Measurements from ENCODE around the gene WDFY4.

Gene WDFY4

DNA sequence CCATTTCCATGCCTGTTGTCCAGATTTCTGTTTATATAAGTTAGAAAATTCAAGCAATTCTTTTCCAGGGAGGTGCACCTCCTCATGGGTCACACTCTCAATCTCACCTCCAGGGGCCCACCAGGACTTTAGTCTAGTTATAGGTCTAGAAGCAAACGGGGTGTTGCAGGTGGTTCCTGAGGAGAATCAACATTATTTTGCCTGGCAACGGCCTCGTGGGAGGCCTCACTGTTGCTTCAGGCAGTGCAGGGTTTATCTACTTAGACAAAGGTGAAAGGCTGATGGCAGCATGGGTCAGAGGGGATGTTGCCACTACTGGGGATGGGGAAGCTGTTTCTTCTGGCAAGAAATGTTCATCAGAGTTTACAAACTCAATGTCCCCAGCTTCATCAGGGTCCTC is 311.7 kb downstream of the WDFY4 start:
- no peak for TF ChIP-seq ZFX (IDR thresholded peaks at IDR 0.05)
- TF ChIP-seq, protein P1, sequence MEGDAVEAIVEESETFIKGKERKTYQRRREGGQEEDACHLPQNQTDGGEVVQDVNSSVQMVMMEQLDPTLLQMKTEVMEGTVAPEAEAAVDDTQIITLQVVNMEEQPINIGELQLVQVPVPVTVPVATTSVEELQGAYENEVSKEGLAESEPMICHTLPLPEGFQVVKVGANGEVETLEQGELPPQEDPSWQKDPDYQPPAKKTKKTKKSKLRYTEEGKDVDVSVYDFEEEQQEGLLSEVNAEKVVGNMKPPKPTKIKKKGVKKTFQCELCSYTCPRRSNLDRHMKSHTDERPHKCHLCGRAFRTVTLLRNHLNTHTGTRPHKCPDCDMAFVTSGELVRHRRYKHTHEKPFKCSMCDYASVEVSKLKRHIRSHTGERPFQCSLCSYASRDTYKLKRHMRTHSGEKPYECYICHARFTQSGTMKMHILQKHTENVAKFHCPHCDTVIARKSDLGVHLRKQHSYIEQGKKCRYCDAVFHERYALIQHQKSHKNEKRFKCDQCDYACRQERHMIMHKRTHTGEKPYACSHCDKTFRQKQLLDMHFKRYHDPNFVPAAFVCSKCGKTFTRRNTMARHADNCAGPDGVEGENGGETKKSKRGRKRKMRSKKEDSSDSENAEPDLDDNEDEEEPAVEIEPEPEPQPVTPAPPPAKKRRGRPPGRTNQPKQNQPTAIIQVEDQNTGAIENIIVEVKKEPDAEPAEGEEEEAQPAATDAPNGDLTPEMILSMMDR (conservative IDR thresholded peaks at IDR 0.05), result no peak

DNA sequence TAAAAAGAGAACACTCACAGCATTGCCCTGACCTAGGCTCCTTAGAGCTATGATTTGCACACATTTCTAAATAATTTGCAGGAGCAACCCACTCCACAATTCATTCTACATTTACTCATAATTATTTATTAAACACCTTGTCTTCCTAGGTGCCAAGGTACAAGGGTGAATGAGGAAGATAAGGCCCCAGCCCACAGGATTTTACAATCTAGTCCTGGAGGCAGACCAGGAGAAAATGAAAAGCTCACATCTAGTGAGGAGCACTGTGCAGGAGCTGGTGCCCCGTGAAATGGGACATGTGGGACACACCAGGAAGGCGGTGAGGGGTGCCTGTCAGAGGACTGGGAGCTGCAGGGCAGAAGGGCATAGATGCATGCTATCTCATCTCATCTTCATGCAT is 314.7 kb downstream of the WDFY4 start:
- TF ChIP-seq ZFX (IDR thresholded peaks at IDR 0.05), result no peak
- TF ChIP-seq, protein P1 (conservative IDR thresholded peaks at IDR 0.05), result no peak

More for the DNA sequence above, 311.7 kb downstream of the WDFY4 start:
- no peak overlapping the region for H3K27ac ChIP-seq

DNA sequence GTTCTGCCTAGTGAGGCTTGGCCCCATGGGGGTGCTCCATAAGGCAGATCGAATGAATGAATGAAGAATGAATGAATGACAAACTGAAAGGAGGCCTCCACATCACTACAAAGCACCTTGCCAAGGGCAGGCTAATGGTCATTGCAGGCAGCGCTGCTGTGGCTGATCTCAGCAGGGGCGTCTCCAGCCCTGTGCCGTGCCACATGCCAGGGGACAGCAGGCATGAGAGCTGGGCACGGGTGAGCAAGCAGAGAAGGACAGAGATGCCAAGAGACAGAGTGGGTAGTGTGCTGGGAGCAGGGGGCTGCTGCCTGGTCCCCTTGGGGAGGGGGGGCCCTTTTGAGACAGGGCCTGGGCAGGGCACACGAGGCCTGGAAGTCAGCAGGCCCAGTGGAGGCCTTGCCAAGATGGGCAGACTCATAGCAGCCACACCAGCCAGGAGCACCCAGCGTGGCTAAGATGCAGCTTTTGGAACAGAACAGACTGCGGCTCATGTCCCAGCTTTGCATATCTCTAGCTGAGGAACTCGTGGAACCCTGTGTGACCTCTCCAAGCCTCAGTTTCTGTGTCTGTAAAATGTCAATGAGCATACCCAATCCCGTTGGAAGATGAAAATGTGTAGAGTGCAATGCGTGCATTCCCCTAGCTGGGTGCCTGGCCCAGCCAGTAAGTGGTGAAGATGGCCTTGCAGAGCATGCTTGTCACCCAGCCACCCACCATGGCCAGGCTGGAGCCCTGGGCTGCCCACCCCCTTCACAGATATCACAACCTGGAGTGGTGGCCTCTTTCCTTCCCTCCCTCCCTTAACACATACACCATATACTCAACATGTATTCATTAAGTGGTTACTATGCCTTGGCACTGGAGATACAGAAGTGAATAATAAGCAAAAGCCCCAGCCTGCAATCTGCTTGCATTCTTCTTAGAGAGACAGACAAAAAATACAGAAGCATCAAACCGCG is 316.0 kb downstream of the WDFY4 start:
- TF ChIP-seq ZFX (IDR thresholded peaks at IDR 0.05), result no peak
- TF ChIP-seq, protein P1 (conservative IDR thresholded peaks at IDR 0.05), result no peak
- H3K27ac ChIP-seq, result no peak overlapping the region

More for the DNA sequence above, 314.7 kb downstream of the WDFY4 start:
- no peak overlapping the region for H3K27ac ChIP-seq

DNA sequence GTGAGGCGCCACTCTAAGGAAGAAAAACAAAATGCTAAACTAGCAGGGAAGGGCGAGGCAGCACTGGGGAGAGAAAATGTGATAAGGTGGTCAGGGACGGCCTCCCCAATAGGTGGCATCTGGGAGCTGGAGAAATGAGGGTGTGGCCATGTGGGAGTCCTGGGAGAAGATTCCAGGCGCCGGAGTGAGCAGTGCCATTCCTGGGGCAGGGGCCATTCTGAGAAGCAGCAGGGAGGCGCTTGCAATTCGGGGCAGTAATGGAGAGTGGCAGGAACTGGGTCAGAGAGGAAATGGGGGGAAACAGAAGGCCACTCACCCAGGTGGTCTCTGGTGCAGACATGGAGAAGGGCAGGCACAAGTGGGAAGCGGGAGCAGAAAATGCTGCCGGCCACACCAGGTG is 316.7 kb downstream of the WDFY4 start:
- H3K27ac ChIP-seq, result no peak overlapping the region
- TF ChIP-seq, protein P1 (conservative IDR thresholded peaks at IDR 0.05), result no peak; the same call in 1 of the 2 replicates
- TF ChIP-seq ZFX (IDR thresholded peaks at IDR 0.05), result no peak

DNA sequence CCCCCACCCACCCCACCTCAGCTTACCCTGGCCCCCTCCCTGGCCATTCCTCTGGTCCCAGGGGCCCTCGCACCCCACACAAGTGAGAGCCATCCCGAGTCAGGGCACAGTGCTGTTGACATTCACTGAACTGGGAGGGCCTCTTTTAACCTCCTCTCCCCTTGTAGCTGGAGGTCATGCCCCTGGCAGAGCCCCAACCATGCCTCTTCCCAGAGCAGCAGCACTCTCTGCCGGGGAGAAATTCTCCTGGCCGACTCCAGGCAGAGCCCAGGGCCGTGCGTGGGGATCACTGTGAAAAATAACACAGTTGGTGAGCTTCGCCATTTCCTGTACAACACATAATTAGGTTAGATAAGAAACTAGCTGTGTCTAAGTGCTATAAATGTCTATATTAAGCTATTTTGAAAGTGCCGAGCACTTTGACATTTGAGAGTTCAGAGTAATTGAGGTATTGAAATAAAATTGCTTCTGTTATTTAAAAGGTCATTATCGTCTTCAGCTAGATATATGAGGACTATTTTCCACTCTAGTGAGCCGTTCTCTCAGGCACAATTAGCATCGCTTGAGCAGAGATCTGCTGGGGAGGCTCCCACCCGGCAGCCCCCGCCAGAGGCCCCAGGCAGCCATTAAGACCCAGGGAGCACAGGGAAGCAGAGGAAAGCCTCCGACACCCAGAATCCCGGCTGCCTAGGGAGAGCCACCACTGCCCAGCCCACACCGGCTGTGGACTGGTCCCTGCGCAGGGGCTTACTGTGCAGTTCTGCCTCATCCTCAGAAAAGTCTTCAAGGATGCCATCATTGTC is 317.4 kb downstream of the WDFY4 start:
- no peak overlapping the region for H3K27ac ChIP-seq
- no peak for TF ChIP-seq ZFX (IDR thresholded peaks at IDR 0.05)
- TF ChIP-seq, protein P1 (conservative IDR thresholded peaks at IDR 0.05), result no peak

DNA sequence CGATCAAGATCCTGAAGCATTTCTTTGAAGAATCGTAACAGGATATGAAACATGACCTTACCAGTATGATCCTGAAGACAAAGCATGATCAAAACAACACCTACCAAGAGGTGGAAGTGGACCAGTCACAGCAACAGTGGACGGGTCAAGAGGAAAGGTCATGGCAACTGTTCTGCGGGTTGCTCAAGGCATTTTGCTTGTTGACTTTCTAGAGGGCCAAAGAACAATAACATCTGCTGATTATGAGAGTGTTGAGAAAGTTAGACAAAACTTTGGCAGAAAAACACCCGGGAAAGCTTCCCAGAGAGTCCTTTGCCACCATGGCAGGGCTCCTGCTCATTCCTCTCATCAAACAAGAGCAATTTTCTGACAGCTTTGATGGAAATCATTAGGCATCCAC is 320.6 kb downstream of the WDFY4 start:
- TF ChIP-seq, protein P1 (conservative IDR thresholded peaks at IDR 0.05), result no peak
- no peak for TF ChIP-seq ZFX (IDR thresholded peaks at IDR 0.05)
- H3K27ac ChIP-seq, result no peak overlapping the region

DNA sequence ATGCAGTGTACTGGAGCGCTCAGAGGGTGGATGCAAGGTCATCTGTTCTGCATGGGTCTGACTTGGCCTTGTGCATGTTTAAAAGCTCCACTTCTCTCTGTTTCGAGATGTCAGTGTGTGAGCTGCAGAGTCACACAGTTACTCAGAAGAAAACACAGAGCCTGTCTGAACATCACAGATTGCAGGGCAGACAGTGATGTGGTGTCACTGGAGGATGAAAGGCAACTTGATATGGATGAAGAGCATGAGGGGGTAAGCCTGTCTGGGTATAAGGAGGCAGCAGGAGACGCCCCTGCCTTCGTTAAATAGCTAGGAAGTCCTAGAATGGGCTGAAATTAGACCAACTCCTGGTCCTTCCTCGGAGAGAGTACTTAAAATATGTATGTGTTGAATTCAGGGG is 322.5 kb downstream of the WDFY4 start:
- H3K27ac ChIP-seq, result no peak overlapping the region
- TF ChIP-seq, protein P1 (conservative IDR thresholded peaks at IDR 0.05), result no peak
- no peak for TF ChIP-seq ZFX (IDR thresholded peaks at IDR 0.05)

All from C4-2B (cell line).